Measurements from ENCODE around the gene OR2J3. TPM values are rescaled to one million over a fixed set of nuclear protein-coding genes. Genes with fewer than 3 reads are reported as not detected.
"Not testable (repeated sequence)": the region's sequence is repeated elsewhere in the genome, so short reads cannot be mapped to it uniquely, and the experiment has no call there.

The OR2J3 gene
- total and polyA plus RNA-seq, 10 of the 15 experiments (the other 5 are each of a cell fraction or from before 2014, with no cell fraction given), result not detected

DNA sequence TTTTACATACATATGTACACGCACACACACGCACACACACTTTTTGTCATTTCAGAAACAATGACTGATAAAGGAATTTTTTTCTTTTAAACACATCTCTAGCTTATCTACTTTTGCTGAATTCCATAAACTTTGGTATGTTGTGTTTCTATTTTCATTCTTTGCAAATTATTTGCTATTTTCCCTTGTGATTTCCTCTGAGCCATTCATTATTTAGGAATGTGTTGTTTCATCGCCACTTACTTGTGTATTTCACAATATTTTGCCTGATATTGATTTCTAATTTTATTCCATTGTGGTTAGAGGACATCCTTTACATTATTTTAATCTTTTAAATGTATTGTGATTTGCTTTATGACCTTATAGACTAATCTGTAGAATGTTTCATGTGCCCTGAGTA is 39.2 kb downstream of the OR2J3 start:
- intact Hi-C loops (cut with micrococcal nuclease; ENCODE audit: unreplicated experiment), result no loop called here
- WGBS (ENCODE audit: insufficient coverage, insufficient replicate concordance, low lambda C conversion rate, missing lambda C conversion rate), result 67% methylated on average over 3 of the region's 3 CpGs

DNA sequence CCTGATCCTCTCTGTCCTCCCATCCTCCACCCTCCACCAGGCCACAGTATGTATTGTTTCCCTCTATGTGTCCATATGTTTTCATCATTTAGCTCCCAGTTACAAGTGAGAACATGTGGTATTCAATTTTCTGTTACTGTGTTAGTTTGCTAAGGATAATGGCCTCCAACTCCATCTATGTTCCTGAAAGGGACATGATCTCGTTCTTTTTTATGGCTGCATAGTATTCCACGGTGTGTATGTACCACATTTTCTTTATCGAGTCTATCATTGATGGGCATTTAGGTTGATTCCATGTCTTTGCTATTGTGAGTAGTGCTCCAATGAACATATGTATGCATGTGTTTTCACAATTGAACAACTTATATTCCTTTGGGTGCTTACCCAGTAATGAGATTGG is 41.6 kb downstream of the OR2J3 start:
- H3K79me2 ChIP-seq (ENCODE audit: control insufficient read depth, insufficient read depth, low read length); H3K4me2 ChIP-seq (ENCODE audit: control insufficient read depth, insufficient read depth); H3K9ac ChIP-seq (ENCODE audit: control insufficient read depth, insufficient read depth, low read length); RAD21 ChIA-PET (ENCODE audit: unreplicated experiment); SMC1A ChIA-PET (ENCODE audit: uncharacterized antibody, unreplicated experiment); H4K20me1 ChIP-seq (ENCODE audit: control insufficient read depth, insufficient read depth); DNase-seq (ENCODE audit: low read depth, low spot score); intact Hi-C loops (cut with micrococcal nuclease; ENCODE audit: unreplicated experiment); H2AFZ ChIP-seq (ENCODE audit: control insufficient read depth, low read depth, low read length); CTCF ChIA-PET; H3K4me3 ChIP-seq; H3K4me1 ChIP-seq (ENCODE audit: control insufficient read depth, insufficient read depth, low read length); FAIRE-seq; BruUV-seq (replicated peaks); H3K27me3 ChIP-seq (replicated peaks in 1 of 2; ENCODE audit: control insufficient read depth in 2 of 2, insufficient read depth in 2 of 2, low read length in 1 of 2); POLR2A ChIA-PET; in situ Hi-C loops (cut with MboI); ATAC-seq; H3K36me3 ChIP-seq (ENCODE audit: control insufficient read depth in 2 of 2, insufficient read depth in 2 of 2, low read length in 1 of 2); H3K27ac ChIP-seq (ENCODE audit: control insufficient read depth, insufficient read depth); H3K9me3 ChIP-seq (replicated peaks; ENCODE audit: control insufficient read depth, insufficient read depth, low read length): not testable (repeated sequence)
- 23% methylated on average over 3 of the region's 3 CpGs for WGBS (ENCODE audit: insufficient coverage, insufficient replicate concordance, low lambda C conversion rate, missing lambda C conversion rate)

More for the DNA sequence above, 39.2 kb downstream of the OR2J3 start:
- Histone ChIP-seq H3K79me2 (ENCODE audit: control insufficient read depth, insufficient read depth, low read length) (no peaks in the 10 kb centered on the region), H4K20me1 (ENCODE audit: control insufficient read depth, insufficient read depth) (no peaks in the 10 kb centered on the region), H3K9me3 (replicated peaks; ENCODE audit: control insufficient read depth, insufficient read depth, low read length) (no peaks in the 10 kb centered on the region), H3K27me3 (replicated peaks in 1 of 2; ENCODE audit: control insufficient read depth in 2 of 2, insufficient read depth in 2 of 2, low read length in 1 of 2) (no peaks in the 10 kb centered on the region), H3K4me1 (ENCODE audit: control insufficient read depth, insufficient read depth, low read length) (no peaks in the 10 kb centered on the region), H3K27ac (ENCODE audit: control insufficient read depth, insufficient read depth) (no peak overlapping the region), H3K4me3 (no peak overlapping the region), H3K36me3 (ENCODE audit: control insufficient read depth in 2 of 2, insufficient read depth in 2 of 2, low read length in 1 of 2) (no peaks in the 10 kb centered on the region), H3K4me2 (ENCODE audit: control insufficient read depth, insufficient read depth) (no peak overlapping the region), H2AFZ (ENCODE audit: control insufficient read depth, low read depth, low read length) (no peak overlapping the region), H3K9ac (ENCODE audit: control insufficient read depth, insufficient read depth, low read length) (no peak overlapping the region)
- no TSS peak for BruUV-seq (replicated peaks)
- no peak for ATAC-seq
- RAD21 ChIA-PET (ENCODE audit: unreplicated experiment), result no interaction called here
- DNase-seq (ENCODE audit: low read depth, low spot score), result no peak
- TF ChIP-seq, protein P1, sequence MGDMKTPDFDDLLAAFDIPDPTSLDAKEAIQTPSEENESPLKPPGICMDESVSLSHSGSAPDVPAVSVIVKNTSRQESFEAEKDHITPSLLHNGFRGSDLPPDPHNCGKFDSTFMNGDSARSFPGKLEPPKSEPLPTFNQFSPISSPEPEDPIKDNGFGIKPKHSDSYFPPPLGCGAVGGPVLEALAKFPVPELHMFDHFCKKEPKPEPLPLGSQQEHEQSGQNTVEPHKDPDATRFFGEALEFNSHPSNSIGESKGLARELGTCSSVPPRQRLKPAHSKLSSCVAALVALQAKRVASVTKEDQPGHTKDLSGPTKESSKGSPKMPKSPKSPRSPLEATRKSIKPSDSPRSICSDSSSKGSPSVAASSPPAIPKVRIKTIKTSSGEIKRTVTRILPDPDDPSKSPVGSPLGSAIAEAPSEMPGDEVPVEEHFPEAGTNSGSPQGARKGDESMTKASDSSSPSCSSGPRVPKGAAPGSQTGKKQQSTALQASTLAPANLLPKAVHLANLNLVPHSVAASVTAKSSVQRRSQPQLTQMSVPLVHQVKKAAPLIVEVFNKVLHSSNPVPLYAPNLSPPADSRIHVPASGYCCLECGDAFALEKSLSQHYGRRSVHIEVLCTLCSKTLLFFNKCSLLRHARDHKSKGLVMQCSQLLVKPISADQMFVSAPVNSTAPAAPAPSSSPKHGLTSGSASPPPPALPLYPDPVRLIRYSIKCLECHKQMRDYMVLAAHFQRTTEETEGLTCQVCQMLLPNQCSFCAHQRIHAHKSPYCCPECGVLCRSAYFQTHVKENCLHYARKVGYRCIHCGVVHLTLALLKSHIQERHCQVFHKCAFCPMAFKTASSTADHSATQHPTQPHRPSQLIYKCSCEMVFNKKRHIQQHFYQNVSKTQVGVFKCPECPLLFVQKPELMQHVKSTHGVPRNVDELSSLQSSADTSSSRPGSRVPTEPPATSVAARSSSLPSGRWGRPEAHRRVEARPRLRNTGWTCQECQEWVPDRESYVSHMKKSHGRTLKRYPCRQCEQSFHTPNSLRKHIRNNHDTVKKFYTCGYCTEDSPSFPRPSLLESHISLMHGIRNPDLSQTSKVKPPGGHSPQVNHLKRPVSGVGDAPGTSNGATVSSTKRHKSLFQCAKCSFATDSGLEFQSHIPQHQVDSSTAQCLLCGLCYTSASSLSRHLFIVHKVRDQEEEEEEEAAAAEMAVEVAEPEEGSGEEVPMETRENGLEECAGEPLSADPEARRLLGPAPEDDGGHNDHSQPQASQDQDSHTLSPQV (IDR thresholded peaks at IDR 0.05), result no peak
- TF ChIP-seq RAD21 (IDR thresholded peaks at IDR 0.05; ENCODE audit: insufficient read depth, low read depth, low read length), result no peak
- TF ChIP-seq, protein P2, sequence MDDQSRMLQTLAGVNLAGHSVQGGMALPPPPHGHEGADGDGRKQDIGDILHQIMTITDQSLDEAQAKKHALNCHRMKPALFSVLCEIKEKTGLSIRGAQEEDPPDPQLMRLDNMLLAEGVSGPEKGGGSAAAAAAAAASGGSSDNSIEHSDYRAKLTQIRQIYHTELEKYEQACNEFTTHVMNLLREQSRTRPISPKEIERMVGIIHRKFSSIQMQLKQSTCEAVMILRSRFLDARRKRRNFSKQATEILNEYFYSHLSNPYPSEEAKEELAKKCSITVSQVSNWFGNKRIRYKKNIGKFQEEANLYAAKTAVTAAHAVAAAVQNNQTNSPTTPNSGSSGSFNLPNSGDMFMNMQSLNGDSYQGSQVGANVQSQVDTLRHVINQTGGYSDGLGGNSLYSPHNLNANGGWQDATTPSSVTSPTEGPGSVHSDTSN (IDR thresholded peaks at IDR 0.05; ENCODE audit: insufficient replicate concordance, low read depth, low read length), result no peak
- no peak for TF ChIP-seq GATAD2B (conservative IDR thresholded peaks at IDR 0.05; ENCODE audit: low read depth)
- TF ChIP-seq ZSCAN29 (IDR thresholded peaks at IDR 0.05), result no peak
- TF ChIP-seq, protein P3, sequence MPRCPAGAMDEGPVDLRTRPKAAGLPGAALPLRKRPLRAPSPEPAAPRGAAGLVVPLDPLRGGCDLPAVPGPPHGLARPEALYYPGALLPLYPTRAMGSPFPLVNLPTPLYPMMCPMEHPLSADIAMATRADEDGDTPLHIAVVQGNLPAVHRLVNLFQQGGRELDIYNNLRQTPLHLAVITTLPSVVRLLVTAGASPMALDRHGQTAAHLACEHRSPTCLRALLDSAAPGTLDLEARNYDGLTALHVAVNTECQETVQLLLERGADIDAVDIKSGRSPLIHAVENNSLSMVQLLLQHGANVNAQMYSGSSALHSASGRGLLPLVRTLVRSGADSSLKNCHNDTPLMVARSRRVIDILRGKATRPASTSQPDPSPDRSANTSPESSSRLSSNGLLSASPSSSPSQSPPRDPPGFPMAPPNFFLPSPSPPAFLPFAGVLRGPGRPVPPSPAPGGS (IDR thresholded peaks at IDR 0.05; ENCODE audit: borderline replicate concordance, insufficient read depth, low read depth, low read length, poor library complexity, severe bottlenecking), result no peak
- no peak for TF ChIP-seq ATF7 (IDR thresholded peaks at IDR 0.05; ENCODE audit: low read depth)
- no peak for TF ChIP-seq NR2C2 (IDR thresholded peaks at IDR 0.05; ENCODE audit: borderline replicate concordance, control insufficient read depth, insufficient read length, low read depth)
- no peak for TF ChIP-seq BRCA1 (IDR thresholded peaks at IDR 0.05; ENCODE audit: low read depth, low read length)
- no peak for TF ChIP-seq NFYA (IDR thresholded peaks at IDR 0.05; ENCODE audit: borderline replicate concordance, low read depth, low read length)
- no peak for TF ChIP-seq EED (IDR thresholded peaks at IDR 0.05; ENCODE audit: low read depth)
- in situ Hi-C loops (cut with MboI), result no loop called here
- CTCF ChIA-PET, result no interaction called here
- SMC1A ChIA-PET (ENCODE audit: uncharacterized antibody, unreplicated experiment), result no interaction called here
- POLR2A ChIA-PET, result no interaction called here
- no peak for FAIRE-seq

Measured in GM12878 (cell line).